Inflammatory macrophage treated with lipopolysaccharide for 1 hour (primary cell): ENCODE measurements around the gene ZNF747.

ENCODE experiments used
- DNase-seq, 2 donors: peaks; one replicate each; pipeline ENCODE4 v3.0.0-alpha.2; 2020 to 2022

Gene ZNF747

DNA sequence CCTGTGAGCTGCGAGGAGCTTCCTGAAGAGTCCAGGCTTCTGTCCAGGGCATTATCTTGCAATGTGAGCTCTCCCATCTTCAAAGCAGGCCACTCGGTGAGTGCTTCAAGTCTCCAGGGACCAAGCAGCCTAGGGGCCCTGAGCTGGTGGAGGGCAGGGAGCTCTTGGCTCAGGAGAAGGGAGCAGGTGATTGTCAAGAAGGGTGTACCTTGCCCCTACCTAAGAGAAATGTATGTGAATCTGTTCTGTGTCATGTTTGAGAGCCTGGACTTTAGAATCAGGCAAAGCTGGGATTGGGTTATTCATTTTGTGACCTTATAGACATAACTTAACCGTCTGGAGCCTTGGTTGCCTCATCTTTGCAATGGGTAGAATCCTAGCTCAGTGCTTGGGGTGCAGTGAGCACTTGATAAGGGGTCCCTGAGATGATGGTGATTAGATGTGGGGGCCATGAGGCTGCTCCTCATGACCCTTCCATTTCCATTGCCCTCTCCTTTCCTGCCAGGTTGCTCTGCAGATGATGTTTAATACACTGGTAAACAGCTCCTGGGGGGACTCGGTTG, 24.2 kb downstream of the ZNF747 start:
- no peak for DNase-seq

- DNase-seq: no peak
These were observed 25.4 kb downstream of the ZNF747 start for GRCh38 chr16:30509081-30509765.

DNA sequence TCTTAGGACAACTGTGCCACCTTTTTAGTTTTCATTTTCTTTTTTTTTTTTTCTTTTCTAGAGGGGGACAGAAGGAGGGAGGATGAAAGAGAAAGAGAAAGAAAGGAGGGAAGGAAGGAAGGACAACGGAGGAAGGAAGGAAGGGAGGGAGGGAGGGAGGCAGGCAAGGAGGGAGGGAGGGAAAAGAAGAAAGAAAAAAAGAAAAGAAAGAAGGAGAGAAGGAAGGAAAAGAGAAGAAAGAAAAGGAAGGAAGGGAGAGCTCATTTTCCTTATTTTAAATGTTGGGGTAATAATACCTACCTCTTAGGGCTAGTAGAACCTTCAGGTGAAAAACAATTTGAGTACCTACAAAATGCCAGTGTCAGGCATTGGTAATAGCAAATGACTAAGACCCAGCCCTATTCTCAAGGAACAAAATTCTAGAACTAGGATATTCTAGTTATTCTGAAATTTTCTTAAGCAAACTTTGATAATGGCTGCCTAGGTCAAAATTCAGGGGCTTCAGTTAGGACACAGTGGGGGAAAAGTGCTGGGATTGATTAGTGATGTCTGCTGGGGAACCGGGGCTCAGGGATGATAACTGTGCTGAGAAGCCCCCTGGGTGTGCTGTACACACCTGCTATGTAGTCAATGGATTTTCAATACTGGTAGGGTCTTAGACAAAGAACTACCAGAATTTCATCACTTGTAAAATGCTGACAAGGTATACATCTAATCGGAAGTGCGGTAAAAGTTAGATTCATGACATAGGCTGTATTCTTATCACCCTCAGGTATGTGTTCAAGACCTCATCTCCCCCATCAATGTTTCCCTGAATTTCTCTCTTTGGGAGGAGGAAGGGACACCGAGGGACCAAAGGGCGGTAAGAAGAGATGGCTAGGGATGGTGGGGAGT, 31.0 kb downstream of the ZNF747 start:
- no peak for DNase-seq

- no peak for DNase-seq
These were observed 35.4 kb downstream of the ZNF747 start for GRCh38 chr16:30499284-30499683.

DNA sequence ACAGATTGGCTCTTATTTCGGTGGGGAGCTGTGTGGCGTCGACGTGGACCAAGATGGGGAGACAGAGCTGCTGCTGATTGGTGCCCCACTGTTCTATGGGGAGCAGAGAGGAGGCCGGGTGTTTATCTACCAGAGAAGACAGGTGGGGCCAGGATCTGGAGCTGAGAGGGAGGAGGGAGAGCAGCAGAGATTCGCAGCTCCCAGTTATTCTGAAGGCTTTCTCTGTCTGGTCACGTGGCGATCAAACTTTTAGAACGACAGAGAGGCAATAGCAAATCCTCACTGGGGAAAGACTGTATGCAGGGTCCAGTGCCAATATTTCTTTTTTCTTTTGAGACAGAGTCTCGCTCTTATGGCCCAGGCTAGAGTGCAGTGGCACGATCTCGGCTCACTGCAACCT, 39.9 kb downstream of the ZNF747 start:
- no peak for DNase-seq

- no peak for DNase-seq
These were observed 40.6 kb downstream of the ZNF747 start for GRCh38 chr16:30493941-30494488.

GRCh38 chr16:30491744-30492308, 42.8 kb downstream of the ZNF747 start:
- DNase-seq: no peak

DNA sequence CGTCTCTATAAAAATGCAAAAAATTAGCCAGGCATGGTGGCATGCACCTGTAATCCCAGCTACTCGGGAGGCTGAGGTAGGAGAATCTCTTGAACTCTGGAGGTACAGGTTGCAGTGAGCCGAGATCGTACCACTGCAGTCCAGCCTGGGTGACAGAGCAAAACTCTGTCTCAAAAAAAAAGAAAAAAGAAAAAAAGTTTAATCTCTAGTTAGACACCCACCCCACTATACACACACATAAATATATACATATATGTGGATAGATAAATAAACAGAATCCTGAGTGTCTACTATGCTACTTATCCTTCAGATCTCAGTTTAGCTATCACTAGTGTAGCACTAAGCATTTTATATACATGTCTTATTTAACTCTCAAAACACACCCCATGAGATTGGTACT, 43.4 kb downstream of the ZNF747 start:
- no peak for DNase-seq

GRCh38 chr16:30490210-30490609, 44.4 kb downstream of the ZNF747 start:
- DNase-seq: no peak

DNA sequence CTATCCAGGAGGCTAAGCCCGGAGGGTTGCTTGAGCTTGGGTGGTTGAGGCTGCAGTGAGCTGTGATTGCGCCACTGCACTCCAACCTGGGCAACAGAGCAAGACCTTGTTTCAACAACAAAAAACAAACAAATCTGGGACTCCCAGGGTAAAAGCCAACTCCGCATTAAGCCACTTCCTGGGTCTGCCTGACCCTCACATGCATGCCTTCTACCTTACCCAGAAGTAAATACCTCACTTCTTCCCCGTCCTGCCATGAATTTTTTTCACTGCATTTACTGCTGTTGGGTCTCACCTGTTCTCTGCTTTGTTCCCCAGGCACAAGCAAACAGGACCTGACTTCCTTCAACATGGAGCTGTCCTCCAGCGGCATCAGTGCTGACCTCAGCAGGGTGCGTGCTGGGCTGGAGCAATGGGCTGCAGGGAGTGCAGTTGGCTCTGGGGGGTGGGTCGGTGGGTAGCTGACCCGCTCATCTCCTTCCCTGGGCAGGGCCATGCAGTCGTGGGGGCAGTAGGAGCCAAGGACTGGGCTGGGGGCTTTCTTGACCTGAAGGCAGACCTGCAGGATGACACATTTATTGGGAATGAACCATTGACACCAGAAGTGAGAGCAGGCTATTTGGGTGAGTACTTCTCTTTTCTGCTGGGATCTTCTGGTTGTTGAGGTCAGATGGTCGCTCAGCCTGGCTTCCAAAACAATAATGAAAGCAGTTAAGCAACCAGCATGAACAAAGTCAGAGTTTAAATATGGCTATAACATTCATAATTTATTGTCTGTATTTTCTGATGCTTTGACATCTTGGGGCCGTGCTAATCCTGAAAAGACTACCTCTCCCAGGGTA, 45.7 kb downstream of the ZNF747 start:
- DNase-seq: peak in 1 of 2 donors; percentile 35

DNA sequence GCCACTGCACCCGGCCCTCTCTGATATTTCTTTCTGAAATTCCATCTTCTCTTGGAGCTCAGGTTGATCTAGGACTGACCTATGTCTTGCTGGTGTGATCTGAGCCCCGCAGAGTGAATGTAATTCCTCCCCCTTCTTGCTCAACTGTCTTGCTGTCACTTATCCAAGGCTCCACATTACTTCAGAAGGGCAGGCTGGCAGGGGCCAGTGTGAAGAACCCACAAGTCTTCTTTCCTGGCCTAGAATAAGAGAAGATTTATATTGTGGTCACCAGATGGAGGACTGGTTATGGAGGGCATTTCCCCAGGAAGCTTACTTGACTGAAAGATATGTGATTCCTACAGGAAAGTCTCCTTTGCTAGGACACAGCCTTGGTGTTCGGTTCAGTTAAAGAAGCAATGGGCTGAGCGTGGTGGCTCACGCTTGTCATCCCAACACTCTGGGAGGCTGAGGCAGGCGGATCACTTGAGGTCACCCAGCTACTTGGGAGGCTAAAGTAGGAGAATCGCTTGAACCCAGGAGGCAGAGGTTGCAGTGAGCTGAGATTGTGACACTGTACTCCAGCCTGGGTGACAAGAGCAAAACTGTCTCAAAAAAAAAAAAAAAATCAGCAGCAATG, 48.7 kb downstream of the ZNF747 start:
- DNase-seq: no peak

DNA sequence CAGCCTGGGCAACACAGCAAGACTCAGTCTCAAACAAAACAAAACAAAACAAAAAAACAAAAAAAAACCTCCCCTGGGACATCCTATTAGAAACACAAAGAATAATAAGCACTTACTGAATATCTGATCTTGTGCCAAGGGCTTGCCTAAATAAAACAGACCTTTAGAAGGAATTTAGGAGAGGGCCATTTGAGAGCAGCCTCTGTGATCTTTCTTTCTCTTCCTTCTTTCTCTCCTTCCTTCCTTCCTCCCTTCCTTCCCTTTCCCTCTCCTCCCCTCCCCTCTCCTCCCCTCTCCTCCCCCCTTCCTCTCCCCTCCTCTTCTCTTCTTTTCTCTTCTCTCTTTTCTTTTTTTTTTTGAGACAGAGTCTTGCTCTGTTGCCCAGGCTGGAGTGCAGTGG, 49.8 kb downstream of the ZNF747 start:
- no peak for DNase-seq

GRCh38 chr16:30482366-30482765, 52.3 kb downstream of the ZNF747 start:
- DNase-seq: peak in 1 of 2 donors; percentile 31

- no peak for DNase-seq
These were observed 53.3 kb downstream of the ZNF747 start for GRCh38 chr16:30481381-30481780.
